ENCODE data around the gene DZIP3.
A peak's percentile ranks its signal among the peaks of the same experiment; 100 is the strongest.

Gene DZIP3, protein sequence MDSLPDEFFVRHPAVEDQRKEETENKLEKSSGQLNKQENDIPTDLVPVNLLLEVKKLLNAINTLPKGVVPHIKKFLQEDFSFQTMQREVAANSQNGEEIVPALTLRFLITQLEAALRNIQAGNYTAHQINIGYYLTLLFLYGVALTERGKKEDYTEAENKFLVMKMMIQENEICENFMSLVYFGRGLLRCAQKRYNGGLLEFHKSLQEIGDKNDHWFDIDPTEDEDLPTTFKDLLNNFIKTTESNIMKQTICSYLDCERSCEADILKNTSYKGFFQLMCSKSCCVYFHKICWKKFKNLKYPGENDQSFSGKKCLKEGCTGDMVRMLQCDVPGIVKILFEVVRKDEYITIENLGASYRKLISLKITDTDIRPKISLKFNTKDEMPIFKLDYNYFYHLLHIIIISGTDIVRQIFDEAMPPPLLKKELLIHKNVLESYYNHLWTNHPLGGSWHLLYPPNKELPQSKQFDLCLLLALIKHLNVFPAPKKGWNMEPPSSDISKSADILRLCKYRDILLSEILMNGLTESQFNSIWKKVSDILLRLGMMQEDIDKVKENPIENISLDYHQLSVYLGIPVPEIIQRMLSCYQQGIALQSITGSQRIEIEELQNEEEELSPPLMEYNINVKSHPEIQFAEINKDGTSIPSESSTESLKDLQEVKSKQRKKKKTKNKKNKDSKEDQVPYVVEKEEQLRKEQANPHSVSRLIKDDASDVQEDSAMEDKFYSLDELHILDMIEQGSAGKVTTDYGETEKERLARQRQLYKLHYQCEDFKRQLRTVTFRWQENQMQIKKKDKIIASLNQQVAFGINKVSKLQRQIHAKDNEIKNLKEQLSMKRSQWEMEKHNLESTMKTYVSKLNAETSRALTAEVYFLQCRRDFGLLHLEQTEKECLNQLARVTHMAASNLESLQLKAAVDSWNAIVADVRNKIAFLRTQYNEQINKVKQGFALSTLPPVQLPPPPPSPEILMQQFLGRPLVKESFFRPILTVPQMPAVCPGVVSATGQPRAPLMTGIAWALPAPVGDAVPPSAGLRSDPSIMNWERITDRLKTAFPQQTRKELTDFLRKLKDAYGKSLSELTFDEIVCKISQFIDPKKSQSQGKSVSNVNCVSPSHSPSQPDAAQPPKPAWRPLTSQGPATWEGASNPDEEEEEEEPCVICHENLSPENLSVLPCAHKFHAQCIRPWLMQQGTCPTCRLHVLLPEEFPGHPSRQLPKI

DNA sequence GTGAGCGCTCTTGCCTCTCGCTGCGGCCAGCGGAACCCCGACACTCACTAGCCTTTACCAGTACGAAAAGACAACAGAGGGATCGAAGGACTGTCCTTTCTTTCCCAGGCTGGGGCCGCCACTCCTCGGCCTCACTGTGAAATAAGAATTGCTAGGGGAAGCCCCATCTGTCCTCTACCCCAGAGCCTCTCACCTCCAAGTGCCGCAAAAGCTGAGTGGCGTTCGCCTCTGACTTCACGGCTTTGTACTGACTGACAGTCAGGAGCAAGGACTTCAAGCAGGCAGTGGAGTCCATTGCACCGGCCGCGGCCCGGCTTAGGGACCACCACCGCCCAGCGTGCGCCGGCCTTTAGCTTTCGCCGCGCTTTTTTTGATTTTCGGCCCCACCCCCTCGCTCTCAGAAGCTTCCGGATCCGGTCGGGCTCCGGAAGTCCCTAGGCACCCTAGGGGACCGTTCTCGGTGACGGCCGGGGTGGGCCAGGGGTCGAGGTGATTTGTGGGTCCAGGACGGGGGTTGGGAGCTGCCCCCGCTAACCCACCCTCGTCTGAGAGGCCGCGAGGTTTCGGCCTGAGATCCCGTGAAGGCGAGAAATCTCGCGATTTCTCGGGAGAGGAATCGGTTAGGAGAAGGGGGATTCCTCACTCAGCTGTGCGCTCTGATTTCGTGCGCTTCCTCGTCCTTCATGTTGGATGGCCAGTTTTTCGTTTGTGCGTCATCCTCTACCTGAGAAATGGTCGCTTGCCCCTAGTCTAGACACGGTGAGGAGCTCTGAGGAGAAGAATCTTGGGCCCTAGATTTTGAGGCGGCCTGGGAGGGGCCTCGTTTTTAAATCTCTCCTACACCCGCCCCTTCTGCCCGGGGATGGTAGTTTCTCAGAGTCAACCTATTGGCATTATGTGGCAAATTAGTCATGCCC lies at the start of gene DZIP3, which contains the start of gene CIP2A:
Gene DZIP3, plus strand, starts transcription at position 642 of the 917 bp plus-strand sequence. CDS start 15,685 bp downstream, outside the sequence.
Gene CIP2A, minus strand, starts transcription at position 358 of the 917 bp plus-strand sequence. Its CDS starts 63 bp downstream, at position 295.
- peak; percentile 81 for DNase-seq (ENCODE audit: low spot score)

DNA sequence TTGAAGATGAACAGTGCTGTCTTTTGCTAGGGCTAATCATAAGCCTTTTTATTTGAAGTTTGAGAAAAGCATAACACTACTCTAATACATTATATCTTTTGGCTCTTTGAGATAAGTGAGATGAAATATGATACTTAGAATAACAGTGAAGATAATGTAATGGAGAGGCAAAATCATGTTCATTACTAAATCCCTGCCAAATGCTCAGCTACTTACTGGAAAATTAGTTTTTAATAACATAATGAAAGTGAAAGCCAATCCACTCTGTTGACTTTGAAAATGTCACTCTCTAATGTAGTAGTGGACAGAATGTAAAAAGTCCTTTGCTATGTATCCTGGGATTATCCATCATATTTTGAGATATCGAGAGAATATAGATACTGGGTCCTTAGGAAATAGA lies 43.3 kb upstream of the DZIP3 start:
- DNase-seq (ENCODE audit: low spot score): no peak

DNA sequence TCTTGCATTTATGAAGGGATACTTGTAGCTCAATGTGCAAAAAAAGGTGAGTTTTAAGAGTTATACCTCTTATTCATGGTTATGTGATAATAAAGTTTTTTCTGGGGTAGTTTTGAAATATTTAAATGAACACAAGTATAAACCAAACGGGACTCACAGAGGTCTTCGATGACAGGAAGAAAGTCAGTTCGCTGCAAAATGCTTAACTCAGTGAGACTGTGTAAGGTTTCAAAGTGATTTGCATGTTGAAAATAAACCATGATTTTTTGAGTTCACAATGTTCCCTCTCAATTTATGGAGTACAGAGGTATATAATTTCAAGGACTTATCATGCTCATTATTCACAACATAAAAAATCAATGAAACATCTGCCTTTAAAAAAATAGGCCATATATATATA lies 42.8 kb upstream of the DZIP3 start:
- no peak for DNase-seq (ENCODE audit: low spot score)

DNA sequence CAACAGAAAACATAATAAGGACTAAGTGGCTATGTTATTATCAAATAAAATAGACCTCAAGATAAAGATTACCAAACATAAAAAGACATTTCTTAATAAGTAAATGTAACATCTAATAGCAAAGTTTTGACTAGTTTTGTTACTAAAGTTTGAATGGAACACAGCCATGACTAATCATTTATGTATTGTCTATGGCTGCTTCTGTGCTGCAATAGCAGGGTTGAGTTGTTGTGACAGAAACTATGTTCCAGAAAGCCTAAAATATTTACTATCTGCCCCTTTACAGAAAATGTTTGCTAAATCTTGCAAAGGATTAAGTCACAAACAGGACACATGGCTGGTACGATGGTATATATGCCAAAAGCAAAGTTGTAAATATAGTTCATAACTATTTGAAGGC lies 41.2 kb upstream of the DZIP3 start:
- no peak for DNase-seq (ENCODE audit: low spot score)

DNA sequence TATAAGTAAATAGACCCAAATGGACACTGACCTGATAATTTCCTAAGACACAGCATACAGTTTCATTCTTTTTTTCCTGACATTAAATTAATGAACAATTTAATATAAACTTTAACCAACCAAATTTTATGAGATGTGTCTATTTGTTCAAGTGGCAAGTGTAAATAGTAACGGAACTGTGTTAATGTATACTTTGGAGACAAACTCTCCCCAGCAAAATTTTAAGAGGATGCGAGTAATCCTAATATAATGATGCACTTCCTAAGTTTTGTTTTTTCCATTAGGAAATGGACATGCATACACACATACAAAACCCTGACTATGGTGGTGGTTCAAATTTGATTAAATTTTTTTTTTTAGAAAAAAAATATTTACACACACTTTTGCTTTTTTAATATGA lies 40.6 kb upstream of the DZIP3 start:
- no peak for DNase-seq (ENCODE audit: low spot score)

DNA sequence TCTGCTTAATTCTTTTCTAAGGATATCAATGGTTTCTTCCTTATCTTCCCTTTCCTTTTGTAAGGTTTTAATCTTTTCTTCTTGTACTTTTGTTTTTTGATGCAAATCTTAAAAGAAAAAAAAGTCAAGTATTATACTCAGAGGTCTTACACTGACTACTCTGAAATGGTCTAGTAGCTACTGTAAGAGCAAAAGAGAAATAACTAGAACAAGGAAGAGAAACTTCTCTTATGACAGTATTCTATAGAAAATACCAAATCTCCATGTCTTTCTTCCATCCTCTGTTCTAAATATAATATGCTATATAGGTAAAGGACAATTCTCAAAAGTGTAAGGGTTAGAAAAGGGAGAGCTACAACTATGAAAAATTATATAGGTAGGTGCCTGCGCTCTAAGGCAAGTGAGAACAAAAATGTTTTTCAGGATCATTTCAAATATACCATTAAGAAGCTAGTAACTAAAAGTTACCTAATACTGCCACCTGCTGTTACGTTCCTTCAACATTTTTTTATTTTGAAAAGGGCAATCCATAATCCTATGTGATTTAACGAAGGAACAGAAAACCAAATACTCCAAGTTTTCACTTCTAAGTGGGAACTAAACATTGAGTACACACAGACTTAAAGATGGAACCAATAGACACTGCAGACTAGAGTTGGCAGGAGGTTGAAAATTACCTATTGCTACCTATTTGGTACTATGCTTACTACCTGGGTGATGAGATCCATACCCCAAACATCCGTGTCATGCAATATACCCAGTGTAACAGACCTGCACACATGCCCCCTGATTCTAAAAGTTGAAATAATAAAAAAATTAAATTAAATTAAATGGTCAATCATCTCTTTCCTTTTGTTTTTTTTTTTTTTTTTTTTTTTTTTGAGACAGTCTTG lies 37.0 kb upstream of the DZIP3 start:
- peak; percentile 54 for DNase-seq (ENCODE audit: low spot score)

DNA sequence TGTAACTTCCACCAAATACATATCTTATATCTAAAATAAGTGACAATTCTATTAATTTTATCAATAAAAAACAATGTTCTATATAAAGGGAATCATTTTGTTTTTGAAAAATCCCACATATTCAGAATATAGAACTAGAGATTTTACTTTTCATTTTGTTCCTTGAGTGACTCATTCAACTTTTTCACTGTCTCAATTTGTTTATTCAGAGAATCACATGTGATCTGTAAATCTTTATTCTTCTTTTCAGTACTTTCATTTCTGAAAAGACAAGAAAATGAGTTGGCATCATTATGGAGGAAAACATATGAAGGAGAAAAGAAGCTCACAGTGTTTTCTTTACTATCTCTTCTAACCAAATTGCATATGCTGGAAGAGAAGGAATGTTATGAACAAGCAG lies 35.3 kb upstream of the DZIP3 start:
- no peak for DNase-seq (ENCODE audit: low spot score)

DNA sequence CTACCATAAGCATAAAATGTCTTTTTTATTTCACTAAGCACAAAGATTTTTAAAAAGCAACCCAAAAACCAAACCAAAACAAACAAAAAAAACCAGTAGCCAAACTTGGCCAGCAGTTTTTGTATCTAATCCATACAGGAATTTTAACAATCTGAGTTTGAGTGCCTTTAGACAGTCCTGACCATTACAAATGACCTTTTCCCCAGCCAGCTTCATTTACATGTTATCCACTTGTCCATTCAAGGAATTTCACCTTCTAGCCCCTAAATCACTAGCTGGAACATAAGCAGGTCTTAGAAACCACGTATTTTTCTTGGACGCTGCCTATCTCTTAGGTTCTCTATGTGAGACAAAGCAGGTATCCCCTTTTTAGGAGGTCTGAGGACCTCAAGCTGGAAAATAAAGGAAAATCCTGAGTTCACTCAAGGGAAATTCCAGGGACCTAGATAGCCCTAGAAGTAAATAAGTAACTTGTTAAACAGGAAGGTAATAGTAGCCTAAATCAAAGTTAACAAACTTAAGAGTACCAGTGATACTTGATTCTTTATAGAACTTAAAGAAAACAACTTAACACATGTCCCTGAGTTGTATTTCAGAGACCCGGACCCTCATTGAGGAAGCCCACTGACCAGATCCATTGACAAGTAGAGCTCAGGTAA lies 34.5 kb upstream of the DZIP3 start:
- no peak for DNase-seq (ENCODE audit: low spot score)

DNA sequence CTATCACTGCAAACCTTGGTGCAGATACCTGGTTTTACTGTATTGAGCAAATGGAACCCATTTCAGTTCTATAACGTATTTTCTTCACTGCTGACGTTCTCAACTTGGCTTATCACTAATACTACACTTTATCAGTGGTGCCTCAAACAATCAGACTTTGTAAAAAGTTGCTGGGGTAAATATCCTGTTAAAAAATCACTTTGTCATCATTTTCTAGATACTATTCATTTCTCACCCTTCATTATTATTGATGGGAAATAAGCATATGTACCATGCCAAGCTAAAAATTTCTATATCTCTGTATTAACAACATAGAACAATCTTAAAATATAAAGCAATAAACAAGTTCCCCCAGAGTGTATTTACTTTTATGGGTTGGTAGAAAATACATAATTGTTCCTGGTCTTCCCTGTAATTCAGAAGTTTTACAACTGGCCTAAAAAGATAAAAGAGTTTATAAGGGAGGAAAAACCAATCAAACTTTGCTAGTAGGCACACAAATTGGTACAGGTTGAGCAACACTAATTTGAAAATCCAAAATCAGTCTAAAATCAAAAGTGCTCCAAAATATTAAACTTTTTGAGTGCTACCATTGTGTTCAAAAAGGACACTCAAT lies 33.4 kb upstream of the DZIP3 start:
- DNase-seq (ENCODE audit: low spot score): no peak

DNA sequence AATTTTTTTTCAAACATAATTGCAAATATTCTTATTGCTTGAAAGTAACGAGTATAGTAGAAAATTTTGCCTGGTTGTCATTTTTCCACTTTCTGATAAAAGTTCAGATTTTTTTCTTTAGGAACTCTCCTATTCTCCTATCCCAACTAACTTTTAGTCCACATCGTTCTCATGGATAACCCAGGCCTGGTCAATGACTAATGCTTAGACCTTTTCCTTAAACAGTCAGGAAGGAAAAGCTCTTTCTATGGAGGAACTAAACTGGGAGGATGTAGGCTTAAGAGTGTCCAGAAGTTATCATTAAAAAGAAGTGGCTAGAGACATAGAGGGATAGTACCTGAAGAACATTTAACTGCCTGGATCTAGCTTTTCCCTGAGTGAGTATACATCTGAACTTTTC lies 27.0 kb upstream of the DZIP3 start:
- DNase-seq (ENCODE audit: low spot score): no peak

DNA sequence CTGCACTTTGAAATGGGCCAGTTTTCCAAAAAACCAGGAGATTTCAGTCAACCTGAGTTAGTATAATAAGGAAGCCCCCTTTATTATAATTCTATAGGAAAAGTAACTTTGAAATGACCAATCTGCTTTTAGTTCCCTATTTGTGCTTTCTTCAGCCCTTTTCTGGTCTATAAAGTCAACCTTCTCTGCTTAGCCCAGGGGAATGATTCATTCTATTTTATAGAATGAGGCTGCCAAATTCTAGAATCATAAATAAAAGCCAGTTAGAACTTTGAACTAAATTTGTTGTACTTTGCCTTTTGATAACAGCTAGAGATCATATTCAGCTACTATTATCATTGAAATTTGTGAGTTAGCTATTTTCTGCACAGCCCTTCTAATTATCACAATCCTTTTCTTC lies 25.0 kb upstream of the DZIP3 start:
- DNase-seq (ENCODE audit: low spot score): no peak

DNA sequence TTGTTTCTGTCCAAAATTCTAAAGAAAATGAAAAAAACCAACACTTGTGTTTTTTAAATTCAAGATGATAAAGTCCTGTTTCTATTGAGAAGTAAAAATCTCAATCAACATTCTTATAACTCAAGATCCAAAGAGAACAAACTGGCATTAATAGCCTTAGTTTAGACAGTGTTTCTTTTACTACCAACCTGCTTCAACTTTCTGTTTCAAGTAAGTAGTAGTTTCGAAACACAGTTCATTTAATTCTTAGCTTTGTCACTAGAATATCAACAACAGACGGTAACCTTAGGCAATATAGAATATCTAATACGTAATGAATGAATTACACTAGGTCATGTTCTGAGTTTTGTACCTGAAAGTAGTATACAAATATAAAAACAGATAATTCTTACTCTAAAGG lies 24.0 kb upstream of the DZIP3 start:
- DNase-seq (ENCODE audit: low spot score): no peak

DNA sequence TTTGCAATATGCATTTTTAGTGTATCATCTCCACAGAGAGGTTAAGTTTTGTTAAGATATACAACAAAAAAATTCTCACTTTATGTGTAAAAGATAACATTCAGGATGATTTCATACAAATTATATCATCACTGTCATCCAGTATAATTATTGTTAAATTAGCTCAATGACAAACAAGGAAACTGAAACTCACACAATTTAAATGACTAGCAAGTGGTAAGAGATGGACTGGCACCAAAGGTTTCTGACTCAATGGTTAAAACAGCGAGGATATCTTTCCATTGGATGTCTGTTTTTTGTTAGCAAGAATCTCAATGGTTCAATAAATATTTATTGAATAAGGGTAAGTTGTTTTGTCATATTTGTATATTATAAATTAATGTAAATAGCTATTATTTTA lies 22.9 kb upstream of the DZIP3 start:
- DNase-seq (ENCODE audit: low spot score): no peak

DNA sequence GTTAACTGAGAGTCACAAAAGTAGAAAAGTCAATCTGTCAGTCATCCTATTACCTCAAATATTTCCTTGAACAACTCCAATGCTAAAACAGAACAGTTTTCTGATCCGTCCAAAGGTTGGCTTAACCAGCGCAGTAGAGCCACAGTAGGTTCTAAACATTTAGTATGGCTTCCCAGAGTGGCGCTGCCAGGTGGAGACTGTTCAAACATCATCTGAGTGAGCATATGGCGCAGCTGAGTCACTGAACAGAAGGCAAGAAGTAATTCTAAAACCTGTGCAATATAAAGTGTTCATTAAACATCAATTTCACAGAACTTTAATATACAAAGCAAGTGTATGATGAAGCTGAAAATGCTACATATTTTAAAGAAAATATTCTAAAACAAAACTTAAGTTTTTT lies 20.2 kb upstream of the DZIP3 start:
- DNase-seq (ENCODE audit: low spot score): no peak

DNA sequence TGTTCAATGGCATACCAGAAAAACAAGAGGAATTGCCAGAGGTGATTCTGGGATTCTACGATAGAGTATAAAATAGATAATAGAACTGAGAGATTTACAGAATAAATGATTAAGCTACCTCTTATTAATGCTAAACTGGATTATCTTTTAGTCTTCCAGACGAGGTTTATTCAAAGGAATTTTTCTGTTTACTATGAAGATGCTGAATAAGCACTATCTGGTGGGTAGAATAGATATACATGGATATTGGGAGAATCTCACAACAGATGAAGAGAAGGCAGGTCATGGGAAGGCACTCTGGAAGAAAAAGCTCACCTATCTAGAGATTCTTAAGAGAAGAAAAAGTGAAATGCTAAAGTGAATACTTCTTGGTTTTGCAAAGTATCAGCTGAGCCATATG lies 11.5 kb upstream of the DZIP3 start:
- DNase-seq (ENCODE audit: low spot score): no peak

DNA sequence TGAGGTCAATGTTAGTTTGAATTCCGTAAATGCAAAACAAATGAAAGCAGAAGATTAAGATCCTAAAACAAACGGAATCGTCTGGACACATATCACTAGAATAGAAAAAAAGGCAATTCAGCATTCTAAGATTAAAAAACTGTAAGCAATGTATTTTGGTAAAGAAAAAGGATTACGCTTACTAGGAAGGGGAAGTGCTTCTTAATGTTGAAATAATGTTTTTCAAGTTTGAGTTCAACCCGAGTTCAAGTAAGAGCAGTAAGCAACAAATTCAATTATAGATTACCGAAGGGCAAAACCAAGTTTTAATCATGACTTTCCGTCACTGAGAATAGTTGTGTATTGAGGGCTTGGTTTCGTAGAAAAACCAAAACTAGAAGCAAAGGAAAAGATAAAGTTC lies 921 bp upstream of the DZIP3 start:
- no peak for DNase-seq (ENCODE audit: low spot score)

DNA sequence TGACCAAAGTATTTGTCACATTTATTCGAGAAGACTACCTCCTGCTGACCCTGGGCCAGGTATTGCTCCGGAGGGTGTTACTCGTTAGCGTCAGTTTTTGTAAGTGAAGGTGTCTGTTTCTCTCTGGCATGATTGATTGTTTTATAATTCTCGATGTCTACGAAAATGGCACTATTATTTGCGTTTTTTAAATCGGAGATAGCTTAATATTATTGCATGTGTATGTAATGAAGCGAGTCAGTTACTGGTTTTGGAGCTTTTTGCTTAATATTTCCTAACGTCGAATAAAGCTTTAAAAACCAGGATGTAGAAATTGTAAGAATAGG lies 439 bp downstream of the DZIP3 start:
- no peak for DNase-seq (ENCODE audit: low spot score)

DNA sequence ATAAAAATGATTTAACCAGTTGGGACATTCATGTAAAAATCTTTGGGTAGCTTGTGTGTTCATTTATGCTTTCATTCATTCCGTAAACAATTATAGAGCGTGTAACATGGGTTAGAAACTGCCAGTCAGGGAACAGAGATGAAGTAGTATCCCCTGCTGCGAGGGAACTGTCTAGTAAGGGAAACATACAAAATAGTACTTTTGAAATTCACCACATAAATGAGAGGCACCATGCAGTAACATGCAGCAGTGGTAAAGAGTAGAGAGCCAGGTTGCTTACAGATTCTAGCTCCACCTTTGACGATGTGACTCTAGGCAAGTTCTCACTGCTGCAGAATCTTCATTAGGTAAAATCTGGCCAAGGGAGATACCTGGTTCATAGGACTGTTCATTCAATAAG lies 938 bp downstream of the DZIP3 start:
- DNase-seq (ENCODE audit: low spot score): no peak

DNA sequence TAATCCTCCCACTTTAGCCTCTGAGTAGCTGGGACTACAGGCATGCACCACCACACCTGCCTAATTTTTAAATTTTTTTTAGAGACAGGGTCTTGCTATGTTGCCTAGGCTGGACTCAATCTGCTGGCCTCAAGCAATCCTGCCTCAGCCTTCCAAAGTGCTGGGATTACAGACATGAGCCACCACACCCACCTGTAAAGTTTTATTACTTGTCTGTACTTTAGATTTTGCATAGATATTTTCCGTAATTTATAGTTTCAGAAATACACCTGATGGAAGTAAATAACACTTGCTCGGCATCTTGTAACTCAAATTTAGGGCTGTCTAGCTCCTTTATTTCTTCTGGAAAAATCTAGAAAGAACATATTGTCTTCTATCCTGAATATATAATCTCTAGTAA lies 5.8 kb downstream of the DZIP3 start:
- no peak for DNase-seq (ENCODE audit: low spot score)

All from globus pallidus (tissue), 1 donor.